HCEC 1CT (cell line): ENCODE data around the gene DRG1.
"Not testable (repeated sequence)": the region's sequence is repeated elsewhere in the genome, so short reads cannot be mapped to it uniquely, and the experiment has no call there.

Experiments used
- DNase-seq: peaks from one replicate; pipeline ENCODE4 v3.0.0-alpha.2; 2017

Gene DRG1

GRCh38 chr22:31399211-31400022 is at the start of gene DRG1:
DRG1 (plus strand) TSS chr22:31399604; CDS start chr22:31399684, 80 bp downstream.
- DNase-seq: peak; percentile 95

GRCh38 chr22:31349960-31350359 is 49.4 kb upstream of the DRG1 start:
- DNase-seq: no peak

GRCh38 chr22:31350410-31350863 is 49.0 kb upstream of the DRG1 start:
- no peak for DNase-seq

GRCh38 chr22:31354515-31354914 is 44.9 kb upstream of the DRG1 start:
- no peak for DNase-seq

- no peak for DNase-seq
These were observed 39.4 kb upstream of the DRG1 start for GRCh38 chr22:31360029-31360428.

GRCh38 chr22:31361743-31362142 is 37.7 kb upstream of the DRG1 start:
- DNase-seq: no peak

GRCh38 chr22:31363885-31364465 is 35.4 kb upstream of the DRG1 start:
- no peak for DNase-seq

GRCh38 chr22:31367426-31367825 is 32.0 kb upstream of the DRG1 start:
- DNase-seq: no peak

- no peak for DNase-seq
These were observed 21.8 kb upstream of the DRG1 start for GRCh38 chr22:31377612-31378011.

GRCh38 chr22:31378123-31378522 is 21.3 kb upstream of the DRG1 start:
- DNase-seq: no peak

GRCh38 chr22:31378651-31379050 is 20.8 kb upstream of the DRG1 start:
- DNase-seq: not testable (repeated sequence)

GRCh38 chr22:31393893-31394292 is 5.5 kb upstream of the DRG1 start:
- no peak for DNase-seq

- DNase-seq: no peak
These were observed 5.1 kb upstream of the DRG1 start for GRCh38 chr22:31394326-31394725.

GRCh38 chr22:31398231-31398630 is 1.2 kb upstream of the DRG1 start:
- no peak for DNase-seq

- peak; percentile 22 for DNase-seq
These were observed 606 bp downstream of the DRG1 start for GRCh38 chr22:31400023-31400397.

GRCh38 chr22:31402350-31402749 is 2.9 kb downstream of the DRG1 start:
- DNase-seq: not testable (repeated sequence)

GRCh38 chr22:31425331-31426050 is 26.1 kb downstream of the DRG1 start:
- peak; percentile 24 for DNase-seq

- DNase-seq: no peak
These were observed 32.5 kb downstream of the DRG1 start for GRCh38 chr22:31431950-31432349.

- DNase-seq: no peak
These were observed 36.7 kb downstream of the DRG1 start for GRCh38 chr22:31436132-31436531.

- DNase-seq: no peak
These were observed 40.4 kb downstream of the DRG1 start for GRCh38 chr22:31439808-31440207.

- no peak for DNase-seq
These were observed 41.3 kb downstream of the DRG1 start for GRCh38 chr22:31440681-31441080.

GRCh38 chr22:31441652-31442051 is 42.2 kb downstream of the DRG1 start:
- DNase-seq: no peak

- no peak for DNase-seq
These were observed 43.5 kb downstream of the DRG1 start for GRCh38 chr22:31442768-31443489.
